Stimulated activated CD4-positive, alpha-beta T cell treated with anti-CD3 and anti-CD28 coated beads, TNF-alpha, amount 100 ng/mL, for 1 hour (primary cell): ENCODE measurements around the gene KIF5C.
"Not testable (repeated sequence)": the region's sequence is repeated elsewhere in the genome, so short reads cannot be mapped to it uniquely, and the experiment has no call there.

Experiments used
- DNase-seq, 3 donors: peaks; one replicate each; pipeline ENCODE4 v3.0.0-alpha.2; 2020; ENCODE audit warnings: low read depth in 3 of 3, low spot score in 1 of 3

The KIF5C gene

GRCh38 chr2:148874868-148875341 is at the start of gene KIF5C:
Gene KIF5C (plus strand): TSS chr2:148875227. CDS start chr2:148875618, 391 bp downstream.
- DNase-seq: peak; percentile 71 to 84 (median 79)

- DNase-seq: no peak
These were observed 48.2 kb upstream of the KIF5C start for GRCh38 chr2:148826791-148827190.

- DNase-seq: no peak
These were observed 46.1 kb upstream of the KIF5C start for GRCh38 chr2:148828941-148829340.

GRCh38 chr2:148829618-148830017 is 45.4 kb upstream of the KIF5C start:
- no peak for DNase-seq

- DNase-seq: no peak
These were observed 42.4 kb upstream of the KIF5C start for GRCh38 chr2:148832637-148833036.

- no peak for DNase-seq
These were observed 33.0 kb upstream of the KIF5C start for GRCh38 chr2:148842050-148842449.

- no peak for DNase-seq
These were observed 26.9 kb upstream of the KIF5C start for GRCh38 chr2:148848146-148848545.

GRCh38 chr2:148853458-148853857 is 21.6 kb upstream of the KIF5C start:
- DNase-seq: no peak

GRCh38 chr2:148860037-148860436 is 15.0 kb upstream of the KIF5C start:
- no peak for DNase-seq

GRCh38 chr2:148861367-148861766 is 13.7 kb upstream of the KIF5C start:
- DNase-seq: no peak

- DNase-seq: not testable (repeated sequence)
These were observed 12.5 kb upstream of the KIF5C start for GRCh38 chr2:148862478-148862877.

- DNase-seq: no peak
These were observed 9.5 kb upstream of the KIF5C start for GRCh38 chr2:148865512-148865911.

GRCh38 chr2:148866091-148866490 is 8.9 kb upstream of the KIF5C start:
- DNase-seq: no peak

GRCh38 chr2:148867079-148867769 is 7.8 kb upstream of the KIF5C start:
- DNase-seq: no peak

GRCh38 chr2:148875387-148876051 is 492 bp downstream of the KIF5C start:
- DNase-seq: peak in 1 of 3 donors; percentile 3

GRCh38 chr2:148876202-148876594 is 1.2 kb downstream of the KIF5C start:
- DNase-seq: no peak

GRCh38 chr2:148876595-148877402 is 1.8 kb downstream of the KIF5C start:
- DNase-seq: peak in 2 of 3 donors; percentile 5 to 13

GRCh38 chr2:148877403-148877740 is 2.3 kb downstream of the KIF5C start:
- DNase-seq: no peak

- DNase-seq: no peak
These were observed 5.6 kb downstream of the KIF5C start for GRCh38 chr2:148880636-148881035.

- no peak for DNase-seq
These were observed 7.0 kb downstream of the KIF5C start for GRCh38 chr2:148882051-148882450.

GRCh38 chr2:148885209-148885608 is 10.2 kb downstream of the KIF5C start:
- no peak for DNase-seq

- no peak for DNase-seq
These were observed 11.0 kb downstream of the KIF5C start for GRCh38 chr2:148885988-148886387.
